ENCODE measurements around the gene SLC12A4.

- TF ChIP-seq POLR2A (IDR thresholded peaks at IDR 0.05) (no peak), POLR2AphosphoS5 (IDR thresholded peaks at IDR 0.05) (no peak), EP300 (IDR thresholded peaks at IDR 0.05) (no peak)
- TF ChIP-seq, protein P1, sequence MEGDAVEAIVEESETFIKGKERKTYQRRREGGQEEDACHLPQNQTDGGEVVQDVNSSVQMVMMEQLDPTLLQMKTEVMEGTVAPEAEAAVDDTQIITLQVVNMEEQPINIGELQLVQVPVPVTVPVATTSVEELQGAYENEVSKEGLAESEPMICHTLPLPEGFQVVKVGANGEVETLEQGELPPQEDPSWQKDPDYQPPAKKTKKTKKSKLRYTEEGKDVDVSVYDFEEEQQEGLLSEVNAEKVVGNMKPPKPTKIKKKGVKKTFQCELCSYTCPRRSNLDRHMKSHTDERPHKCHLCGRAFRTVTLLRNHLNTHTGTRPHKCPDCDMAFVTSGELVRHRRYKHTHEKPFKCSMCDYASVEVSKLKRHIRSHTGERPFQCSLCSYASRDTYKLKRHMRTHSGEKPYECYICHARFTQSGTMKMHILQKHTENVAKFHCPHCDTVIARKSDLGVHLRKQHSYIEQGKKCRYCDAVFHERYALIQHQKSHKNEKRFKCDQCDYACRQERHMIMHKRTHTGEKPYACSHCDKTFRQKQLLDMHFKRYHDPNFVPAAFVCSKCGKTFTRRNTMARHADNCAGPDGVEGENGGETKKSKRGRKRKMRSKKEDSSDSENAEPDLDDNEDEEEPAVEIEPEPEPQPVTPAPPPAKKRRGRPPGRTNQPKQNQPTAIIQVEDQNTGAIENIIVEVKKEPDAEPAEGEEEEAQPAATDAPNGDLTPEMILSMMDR (IDR thresholded peaks at IDR 0.05) = no peak
These were observed 74.6 kb downstream of the SLC12A4 start for GRCh38 chr16:67893743-67894399.

All from suprapubic skin (tissue), 4 donors.